Activated CD4-positive, CD25-positive, alpha-beta regulatory T cell treated with anti-CD3 and anti-CD28 coated beads, Interleukin-2, amount 50 U/mL, for 72 hours (primary cell): ENCODE measurements around the gene GDF15.

Experiments used
- DNase-seq: peaks from one replicate; pipeline ENCODE4 v3.0.0; 2021

Gene GDF15

DNA sequence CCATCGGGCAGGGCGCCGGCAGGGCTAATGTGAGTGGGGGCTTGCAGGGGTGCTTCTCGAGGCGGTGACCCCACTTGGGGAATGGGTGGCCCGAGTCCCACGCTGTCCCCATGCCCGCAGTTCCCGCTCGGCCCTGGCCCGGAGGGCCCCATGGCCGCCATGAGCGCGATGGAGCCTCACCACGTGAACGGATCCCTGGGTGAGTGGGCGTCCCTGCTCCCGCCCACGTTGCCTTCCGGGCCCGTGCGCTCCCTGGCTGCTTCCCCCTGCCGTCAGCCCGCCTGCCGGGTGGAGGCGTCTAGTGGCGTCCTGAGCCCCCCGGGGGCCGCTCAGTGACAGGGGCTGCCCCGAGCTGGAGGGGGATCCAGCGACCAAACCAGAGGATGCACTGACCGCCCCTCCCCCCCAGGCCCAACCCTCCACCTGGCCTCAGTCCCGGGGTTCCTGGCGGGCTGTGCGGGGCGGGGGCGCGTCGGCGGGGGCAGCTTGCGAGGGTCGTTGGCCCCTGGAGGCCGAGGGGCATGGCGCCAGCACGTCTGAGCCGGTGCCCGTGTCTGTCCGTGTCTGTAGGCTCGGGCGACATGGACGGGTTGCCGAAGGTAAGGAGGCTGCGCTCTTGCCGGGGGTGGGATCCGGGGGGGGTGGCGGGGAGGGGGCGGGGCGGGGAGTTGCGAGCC lies 47.2 kb downstream of the GDF15 start:
- DNase-seq: no peak

DNA sequence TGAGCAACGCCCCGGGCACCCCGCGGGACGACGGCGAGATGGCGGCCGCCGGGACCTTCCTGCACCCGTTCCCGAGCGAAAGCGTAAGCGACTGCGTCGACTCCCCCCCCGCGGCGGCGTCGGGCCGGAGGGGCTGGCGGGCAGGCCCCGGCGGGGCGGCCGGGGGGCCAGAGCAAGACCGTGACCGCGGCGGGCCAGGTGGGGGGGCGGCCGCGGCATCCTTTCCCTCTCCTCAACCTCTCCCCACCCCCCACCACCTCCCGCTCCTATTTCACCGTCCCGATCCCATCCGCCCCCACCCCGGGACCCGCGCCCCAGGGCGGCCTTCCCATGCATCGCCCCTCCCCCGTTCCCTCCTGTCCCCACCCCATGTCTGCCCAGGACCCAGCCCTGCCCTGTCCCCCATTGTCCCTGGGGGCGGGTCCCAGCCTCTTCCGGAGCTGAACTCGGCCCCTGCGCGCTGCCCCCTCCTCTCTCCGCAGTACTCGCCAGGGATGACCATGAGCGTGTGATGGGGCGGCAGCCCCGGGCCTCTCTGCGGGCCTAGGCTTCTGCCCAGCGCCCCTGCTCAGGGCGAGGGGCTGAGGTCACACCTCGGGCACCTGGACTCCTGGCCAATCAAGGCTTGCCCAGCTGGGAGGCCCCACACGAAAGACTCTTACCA lies 47.9 kb downstream of the GDF15 start:
- no peak for DNase-seq

DNA sequence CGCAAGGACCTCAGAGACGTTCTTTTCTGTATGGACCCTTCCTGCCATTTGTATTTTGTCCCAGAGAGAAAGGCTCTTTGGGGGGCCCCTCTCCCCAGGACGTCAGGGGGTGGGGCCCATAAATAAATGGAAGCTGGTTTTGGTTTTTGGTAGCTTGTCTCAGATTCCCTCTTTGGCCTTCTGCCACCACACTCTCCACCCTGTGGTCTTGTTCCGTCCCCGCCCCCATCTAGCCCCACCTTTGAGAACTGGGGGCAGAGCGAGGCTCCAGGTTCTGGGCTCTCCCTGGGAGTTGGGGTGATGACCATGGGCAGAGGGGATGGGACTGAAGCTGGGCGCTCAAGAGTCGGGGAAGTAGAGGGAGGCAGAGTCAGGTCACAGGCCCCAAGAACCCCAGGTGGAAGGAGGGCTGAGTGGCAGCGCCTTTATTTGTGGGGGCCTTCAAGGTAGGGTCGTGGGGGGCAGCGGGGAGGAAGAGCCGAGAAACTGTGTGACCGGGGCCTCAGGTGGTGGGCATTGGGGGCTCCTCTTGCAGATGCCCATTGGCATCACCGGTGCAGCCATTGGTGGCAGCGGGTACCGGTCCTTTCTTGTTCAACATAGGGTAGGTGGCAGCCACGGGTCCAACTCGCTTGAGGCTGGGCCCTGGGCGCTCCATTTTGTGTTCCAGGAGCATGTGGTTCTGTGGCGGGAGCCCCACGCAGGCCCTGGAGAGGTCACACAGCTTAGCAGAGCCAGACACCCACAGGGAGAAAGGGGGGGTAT lies 48.6 kb downstream of the GDF15 start:
- DNase-seq: no peak

DNA sequence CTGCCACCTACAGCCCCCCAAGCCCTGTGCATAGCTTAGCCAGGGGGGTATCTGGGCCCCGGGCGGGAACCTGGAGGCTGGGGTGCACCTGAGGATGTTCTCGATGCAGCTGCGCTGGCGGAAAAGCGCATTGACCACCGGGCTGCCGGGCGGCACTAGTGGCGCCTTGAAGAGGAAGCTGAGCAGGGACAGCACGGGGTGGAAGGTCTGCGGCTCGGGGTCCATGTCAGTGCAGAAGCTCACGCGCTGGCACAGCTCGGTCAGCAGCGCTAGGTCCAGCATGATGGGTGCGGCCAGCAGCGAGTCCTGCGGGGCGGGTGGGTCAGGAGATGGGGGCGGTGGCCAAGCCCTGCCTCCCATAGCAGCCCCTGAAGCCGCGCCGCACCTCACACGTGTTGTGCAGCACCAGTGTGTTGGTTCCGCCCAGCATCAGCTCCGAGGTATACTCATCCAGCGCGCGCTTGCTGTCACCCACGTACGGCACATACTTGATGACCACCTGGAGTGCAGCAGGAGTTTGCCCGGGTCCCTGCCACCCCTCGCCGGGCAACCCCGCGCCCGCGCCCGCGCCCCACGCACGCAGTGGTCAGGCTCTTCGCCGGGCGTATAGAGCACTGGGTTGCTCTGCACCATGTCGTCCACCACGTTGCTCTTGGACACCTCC lies 49.4 kb downstream of the GDF15 start:
- DNase-seq: no peak

DNA sequence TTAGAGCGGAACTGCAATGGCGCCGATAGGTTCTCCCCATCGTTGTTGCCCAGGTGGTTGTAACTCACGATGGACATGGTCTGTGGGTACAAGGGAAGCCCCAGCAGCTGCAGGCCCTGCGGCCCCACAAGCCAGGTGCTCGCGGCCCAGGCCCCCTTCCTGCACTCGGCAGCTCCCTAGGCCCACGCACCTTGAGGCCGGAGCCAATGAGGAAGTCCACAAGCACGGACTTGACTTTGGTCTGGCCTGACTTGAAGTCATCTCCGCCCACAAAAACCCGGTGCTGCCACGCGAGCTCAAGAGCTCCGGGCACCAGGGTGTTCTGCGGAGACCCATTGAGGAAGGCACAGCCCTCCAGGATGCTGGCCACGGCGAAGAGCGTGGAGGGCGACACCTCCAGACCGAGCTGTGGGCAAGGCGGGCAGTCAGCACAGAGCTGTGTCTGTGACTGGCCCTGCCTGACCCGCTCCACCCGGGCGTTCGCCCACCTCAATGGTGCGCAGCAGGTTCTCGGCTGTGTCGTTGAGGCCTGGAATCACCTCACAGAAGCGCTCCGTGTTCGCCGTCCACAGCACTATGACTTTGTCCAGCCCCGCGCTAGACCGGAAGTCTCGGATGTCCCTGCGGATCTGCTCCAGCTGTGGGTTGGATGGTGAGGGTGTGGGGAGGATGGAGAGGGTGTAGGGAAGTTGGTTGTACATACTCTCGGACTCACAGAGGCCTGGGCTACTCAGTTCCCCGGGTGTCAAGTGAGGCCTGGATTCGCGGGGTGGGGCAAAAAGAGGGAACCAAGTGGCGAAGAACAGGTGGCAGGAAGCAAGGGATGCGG lies 50.1 kb downstream of the GDF15 start:
- no peak for DNase-seq

DNA sequence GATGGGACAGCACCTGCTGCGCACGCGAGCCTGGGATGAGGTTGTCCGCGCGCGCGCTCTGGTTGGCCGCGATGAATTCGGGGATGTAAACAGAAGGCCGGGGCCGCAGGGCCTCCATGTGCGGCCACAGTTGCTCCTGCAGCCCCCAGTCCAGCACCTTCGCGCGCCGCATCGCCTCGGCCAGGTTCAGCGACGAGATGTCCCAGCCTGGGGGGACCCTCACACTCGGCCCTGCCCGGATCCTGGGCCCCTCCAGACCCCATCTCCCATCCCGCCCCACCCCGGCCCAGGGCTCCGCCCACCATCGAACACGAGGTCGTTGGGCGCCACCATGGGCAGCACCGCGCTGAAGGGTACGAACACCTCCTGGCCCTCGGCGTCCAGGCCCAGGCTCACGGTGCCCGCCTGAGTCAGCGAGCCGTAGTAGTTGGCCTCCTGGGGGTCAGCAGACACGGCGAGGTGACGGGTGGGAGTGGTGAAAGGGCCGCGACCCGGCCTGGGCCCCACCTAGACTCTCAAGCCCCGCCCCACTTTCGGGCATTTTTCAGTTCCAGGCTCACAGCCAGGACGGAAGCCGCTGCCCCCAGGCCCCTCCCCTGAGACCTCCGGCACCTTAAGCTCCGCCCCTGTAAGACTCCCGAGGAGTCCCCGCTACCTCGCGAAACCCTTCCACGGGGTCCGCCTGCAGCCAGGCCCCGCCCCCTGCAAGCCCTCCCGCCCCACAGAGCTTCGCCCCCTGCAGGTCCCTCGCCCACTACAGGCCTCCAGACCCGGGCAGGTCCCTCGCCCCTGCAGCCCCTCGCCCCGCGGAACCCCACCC lies 50.9 kb downstream of the GDF15 start:
- peak; percentile 59 for DNase-seq

DNA sequence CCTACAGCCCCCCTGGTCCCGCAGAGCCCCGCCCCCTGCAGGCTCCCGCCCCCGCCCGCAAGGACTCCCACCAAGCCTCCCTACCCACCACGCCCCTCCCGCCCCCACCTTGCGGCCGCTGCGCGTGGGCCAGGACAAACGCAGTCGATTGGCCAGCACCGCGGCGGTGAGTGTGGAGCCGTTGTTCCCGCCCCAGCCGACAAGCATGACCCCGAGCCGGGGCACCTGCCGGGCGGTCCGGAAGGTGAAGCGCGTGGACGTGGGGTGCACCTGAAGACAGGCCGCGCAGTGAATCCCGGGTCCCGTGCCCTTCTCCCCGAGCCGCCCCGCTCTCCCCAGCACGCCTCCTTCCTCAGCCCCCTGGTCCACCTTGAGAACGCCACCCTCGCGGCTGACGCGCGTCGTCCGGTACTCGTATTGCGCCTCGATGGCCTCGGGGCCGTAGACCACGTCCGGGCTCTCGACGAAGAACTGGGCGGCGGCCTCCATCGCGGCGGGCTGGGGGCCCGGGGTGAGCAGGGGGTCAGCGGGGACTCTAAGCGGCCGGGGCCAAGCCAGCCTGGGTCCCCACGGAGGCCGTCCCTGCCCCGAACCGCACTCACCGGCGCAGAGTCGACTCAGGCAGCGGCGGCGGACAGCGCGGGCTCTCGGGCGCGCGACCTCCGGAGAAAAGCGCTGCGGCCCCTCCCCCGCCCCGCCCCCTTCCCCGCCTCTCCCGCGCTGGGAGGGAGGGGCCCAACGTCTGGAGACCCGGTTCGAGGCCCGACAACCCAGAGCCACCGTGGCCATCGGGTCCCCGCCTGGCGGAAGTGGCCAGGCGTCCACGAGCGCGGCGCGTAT lies 51.8 kb downstream of the GDF15 start, which contains the start of gene ISYNA1:
ISYNA1 (minus strand) TSS at position 643 of the 840 bp plus-strand sequence; CDS start at position 489, 154 bp downstream.
- DNase-seq: no peak

DNA sequence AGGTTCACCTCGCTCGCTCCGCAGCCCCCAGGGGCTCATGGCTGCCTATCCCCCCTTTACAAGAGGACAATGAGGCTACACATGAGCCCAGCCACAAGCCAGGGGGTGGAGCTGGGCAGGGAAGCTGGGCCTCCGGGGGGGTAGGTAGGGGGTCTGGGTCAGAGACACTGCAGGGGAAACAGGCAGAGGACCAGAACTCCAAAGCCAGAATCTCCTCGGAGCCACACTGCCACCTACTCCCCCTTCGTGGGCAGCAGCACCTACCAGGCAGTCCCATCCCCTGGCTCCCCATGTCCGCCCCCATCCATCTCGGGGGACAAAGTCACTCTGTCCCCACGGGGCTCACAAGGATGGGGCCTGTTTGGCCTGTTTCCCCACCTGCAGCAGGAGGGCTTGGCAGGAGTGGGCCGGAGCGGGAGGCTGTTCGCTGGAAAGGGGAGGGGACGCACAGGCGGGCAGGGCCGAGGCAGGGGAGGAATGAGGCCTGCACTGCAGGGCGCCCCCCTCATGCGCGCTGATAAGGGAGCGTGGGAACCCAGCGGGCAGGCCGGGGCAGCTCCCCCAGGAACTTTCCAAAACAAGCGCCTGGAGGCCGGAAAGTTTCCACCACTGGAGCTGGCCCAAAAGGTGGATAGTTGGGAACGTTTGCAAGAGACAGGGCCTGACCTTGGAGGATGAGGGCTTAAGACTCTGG lies 52.5 kb downstream of the GDF15 start:
- DNase-seq: no peak
